Naive B cell (primary cell): ENCODE results near the gene KDM4B. TPM values are rescaled to one million over a fixed set of nuclear protein-coding genes. Genes with fewer than 3 reads are reported as not detected.

ENCODE experiments used
- ATAC-seq, 2 donors: fragments of 150-1000 bp; cut with Tn5 transposase; 2 replicates each; pipeline ENCODE4 v1.10.0; 2021; ENCODE audit warnings: low read depth in 2 of 2, mild to moderate bottlenecking in 2 of 2, moderate library complexity in 2 of 2
- DNase-seq: peaks from one replicate; pipeline ENCODE4 v3.0.0; 2022
- H3K27ac Mint-ChIP-seq, 6 donors: one replicate each; pipeline ENCODE4 v1.8.0; 2020 to 2022; ENCODE audit warnings: mild to moderate bottlenecking in 6 of 6, mixed read lengths in 6 of 6, moderate library complexity in 5 of 6, inconsistent platforms in 2 of 6
- H3K27me3 Mint-ChIP-seq, 3 donors: one replicate each; pipeline ENCODE4 v1.8.0; 2021 to 2022; ENCODE audit warnings: mixed read lengths in 3 of 3, mild to moderate bottlenecking in 1 of 3
- H3K36me3 Mint-ChIP-seq, 2 donors: one replicate each; pipeline ENCODE4 v1.8.0; 2020 to 2022; ENCODE audit warnings: mixed read lengths in 2 of 2, inconsistent platforms in 1 of 2, mild to moderate bottlenecking in 1 of 2
- H3K4me1 Mint-ChIP-seq, 3 donors: one replicate each; pipeline ENCODE4 v1.8.0; 2020 to 2022; ENCODE audit warnings: mixed read lengths in 3 of 3, inconsistent platforms in 1 of 3, mild to moderate bottlenecking in 1 of 3, moderate library complexity in 1 of 3
- H3K4me3 Mint-ChIP-seq, 8 donors: one replicate each; pipeline ENCODE4 v1.8.0; 2020 to 2022; ENCODE audit warnings: mild to moderate bottlenecking in 8 of 8, mixed read lengths in 8 of 8, moderate library complexity in 8 of 8, inconsistent platforms in 2 of 8
- H3K9me3 Mint-ChIP-seq, 7 donors: one replicate each; pipeline ENCODE4 v1.8.0; 2020 to 2022; ENCODE audit warnings: mixed read lengths in 7 of 7, mild to moderate bottlenecking in 5 of 7, inconsistent platforms in 2 of 7, moderate library complexity in 1 of 7
- polyA plus RNA-seq, 6 donors: library from polyadenylated mRNA; unstranded; fragments of 300-500 nt; fragmentation: Illumina TruSeq; gene quantifications; one replicate each; pipeline ENCODE4 v1.2.3, GENCODE V29; 2021; ENCODE audit warnings: low read depth in 6 of 6

The KDM4B gene
- polyA plus RNA-seq, 6 donors from 2014 or later, result 17.9 to 94.1 (median 50.8) TPM

- Mint-ChIP-seq H3K4me1 (peaks cover 0 to 9% (median 3%) of the 10 kb centered on the region in 3 donors), H3K9me3 (peaks cover 3 to 15% (median 10%) of the 10 kb centered on the region in 7 donors), H3K36me3 (peaks cover 18 to 22% of the 10 kb centered on the region in 2 donors), H3K4me3 (no peak overlapping the region), H3K27me3 (no peaks in the 10 kb centered on the region), H3K27ac (peak overlapping the region in 2 of 6 donors; percentile 56 to 60)
- ATAC-seq (no peak), DNase-seq (no peak)
These were observed 95.1 kb downstream of the KDM4B start for GRCh38 chr19:5063873-5064645.

DNA sequence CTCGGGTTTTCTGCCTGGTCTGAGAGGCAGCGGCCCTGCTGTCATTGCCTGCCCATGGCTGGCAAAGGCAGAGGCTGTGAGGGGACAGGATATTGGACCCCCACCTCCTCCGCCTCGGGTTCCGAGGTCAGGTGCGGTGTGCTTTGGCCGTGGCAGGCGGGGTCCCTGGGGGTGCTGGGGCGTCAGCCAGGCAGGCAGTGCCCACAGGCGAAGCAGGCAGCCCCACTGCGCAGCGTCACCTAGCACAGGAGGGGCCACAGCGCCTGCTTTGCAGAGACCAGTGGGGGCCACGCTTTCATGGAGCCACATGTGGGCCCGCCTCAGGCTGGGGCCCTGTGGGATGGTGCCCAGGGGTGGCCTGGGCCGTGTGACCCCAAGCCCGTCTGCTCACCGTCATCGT lies 96.0 kb downstream of the KDM4B start:
- no peak for ATAC-seq
- H3K4me3 Mint-ChIP-seq, result no peak overlapping the region
- H3K27me3 Mint-ChIP-seq, result no peaks in the 10 kb centered on the region
- DNase-seq, result no peak
- peaks cover 0 to 9% (median 3%) of the 10 kb centered on the region in 3 donors for H3K4me1 Mint-ChIP-seq
- H3K9me3 Mint-ChIP-seq, result peaks cover 3 to 15% (median 10%) of the 10 kb centered on the region in 7 donors
- peak overlapping the region in 1 of 6 donors; percentile 33 for H3K27ac Mint-ChIP-seq
- peaks cover 18 to 22% of the 10 kb centered on the region in 2 donors for H3K36me3 Mint-ChIP-seq

DNA sequence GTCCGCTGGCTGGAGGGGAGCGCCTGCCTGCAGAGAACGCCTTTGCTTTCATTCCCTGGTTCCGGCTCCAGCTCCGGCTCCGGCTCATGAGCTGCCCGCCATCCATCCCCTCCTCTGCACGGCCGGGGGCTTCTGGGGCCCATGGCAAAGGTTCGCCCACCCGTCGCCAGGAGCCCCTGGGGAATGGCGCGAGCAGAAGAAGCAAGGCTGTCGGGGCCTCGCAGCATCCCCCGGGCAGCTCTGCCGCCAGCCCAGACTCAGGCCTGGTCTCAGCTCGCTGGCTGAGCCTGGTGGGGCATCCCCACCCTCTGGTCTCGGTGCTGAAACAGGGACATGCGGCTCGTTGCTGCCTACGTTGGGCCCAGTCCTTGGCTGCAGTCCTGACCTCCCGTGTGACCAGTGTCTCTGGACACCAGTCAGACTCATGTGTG lies 96.8 kb downstream of the KDM4B start:
- H3K36me3 Mint-ChIP-seq, result peaks cover 18 to 22% of the 10 kb centered on the region in 2 donors
- H3K27ac Mint-ChIP-seq, result no peak overlapping the region
- no peak overlapping the region for H3K4me3 Mint-ChIP-seq
- H3K9me3 Mint-ChIP-seq, result peaks cover 3 to 15% (median 10%) of the 10 kb centered on the region in 7 donors
- no peak for ATAC-seq
- H3K27me3 Mint-ChIP-seq, result no peaks in the 10 kb centered on the region
- peaks cover 0 to 9% (median 4%) of the 10 kb centered on the region in 3 donors for H3K4me1 Mint-ChIP-seq
- no peak for DNase-seq

DNA sequence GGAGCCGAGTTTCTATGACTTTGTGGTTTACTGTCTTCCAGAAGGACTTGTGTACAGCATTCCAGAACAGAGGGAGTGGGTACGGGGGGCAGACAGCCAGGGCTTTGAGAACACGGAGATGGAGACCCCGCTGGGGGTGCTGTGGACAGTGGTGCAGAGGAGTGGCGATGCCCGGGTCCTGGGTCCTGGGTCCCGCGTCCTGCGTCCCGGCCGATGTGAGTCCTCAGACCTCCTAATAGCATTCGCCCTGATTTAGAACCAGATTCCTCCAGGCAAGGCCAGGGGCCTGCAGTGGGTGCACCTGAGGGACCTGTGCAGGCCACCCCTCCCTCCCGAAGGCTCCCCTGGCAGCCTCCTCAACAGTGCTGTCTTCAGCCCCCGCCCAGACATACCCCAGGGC lies 97.9 kb downstream of the KDM4B start:
- peaks cover 0 to 15% (median 12%) of the 10 kb centered on the region in 3 donors for H3K4me1 Mint-ChIP-seq
- DNase-seq, result no peak
- H3K36me3 Mint-ChIP-seq, result peaks cover 14 to 16% of the 10 kb centered on the region in 2 donors
- ATAC-seq, result no peak
- H3K27ac Mint-ChIP-seq, result peak overlapping the region in 2 of 6 donors; percentile 13 to 86
- H3K9me3 Mint-ChIP-seq, result peaks cover 0 to 14% (median 6%) of the 10 kb centered on the region in 7 donors
- peak overlapping the region in 1 of 8 donors; percentile 3 for H3K4me3 Mint-ChIP-seq
- H3K27me3 Mint-ChIP-seq, result no peaks in the 10 kb centered on the region

- H3K27ac Mint-ChIP-seq, result peak overlapping the region in 1 of 6 donors; percentile 90
- H3K4me1 Mint-ChIP-seq, result peaks cover under 1 to 11% (median 9%) of the 10 kb centered on the region in 3 donors
- DNase-seq (no peak), ATAC-seq (no peak)
- peaks cover 7% of the 10 kb centered on the region in 2 donors for H3K36me3 Mint-ChIP-seq
- no peaks in the 10 kb centered on the region for H3K27me3 Mint-ChIP-seq
- H3K9me3 Mint-ChIP-seq, result peaks cover 0 to 6% (median 4%) of the 10 kb centered on the region in 7 donors
- H3K4me3 Mint-ChIP-seq, result no peak overlapping the region
These were observed 98.8 kb downstream of the KDM4B start for GRCh38 chr19:5067678-5068077.

- H3K4me3 Mint-ChIP-seq, result no peak overlapping the region
- H3K27me3 Mint-ChIP-seq, result no peaks in the 10 kb centered on the region
- ATAC-seq, result no peak
- DNase-seq, result no peak
- no peaks in the 10 kb centered on the region for H3K36me3 Mint-ChIP-seq
- peak overlapping the region in 1 of 6 donors; percentile 36 for H3K27ac Mint-ChIP-seq
- peaks cover 7 to 17% (median 13%) of the 10 kb centered on the region in 3 donors for H3K4me1 Mint-ChIP-seq
- no peaks in the 10 kb centered on the region for H3K9me3 Mint-ChIP-seq
These were observed 99.5 kb downstream of the KDM4B start for GRCh38 chr19:5068233-5069072.

DNA sequence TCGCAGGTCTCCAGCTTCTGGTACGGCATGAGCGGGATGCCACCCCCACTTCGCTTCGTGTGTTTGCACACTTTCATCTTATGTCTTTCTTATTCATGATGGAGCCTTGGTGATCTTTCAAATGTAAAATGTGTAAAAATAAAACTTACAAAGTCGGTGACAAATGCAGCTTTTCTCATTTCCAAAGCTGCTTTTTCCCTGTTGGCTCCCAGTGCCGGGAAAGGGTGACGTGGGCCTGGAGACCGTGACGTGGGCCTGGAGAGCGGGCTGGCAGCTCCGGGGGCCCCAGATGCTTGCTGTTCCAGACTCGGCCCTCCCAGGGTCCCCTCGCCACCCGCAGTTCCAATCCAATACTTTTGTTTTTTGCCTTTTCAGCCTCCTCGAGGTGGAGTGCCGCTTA lies 101.4 kb downstream of the KDM4B start:
- peak overlapping the region in 3 of 6 donors; percentile 20 to 54 (median 38) for H3K27ac Mint-ChIP-seq
- H3K4me1 Mint-ChIP-seq, result peaks cover 25 to 30% (median 27%) of the 10 kb centered on the region in 3 donors
- H3K4me3 Mint-ChIP-seq, result peak overlapping the region in 2 of 8 donors; percentile 55 to 66
- ATAC-seq (no peak), DNase-seq (no peak)
- H3K27me3 Mint-ChIP-seq, result no peaks in the 10 kb centered on the region
- no peaks in the 10 kb centered on the region for H3K9me3 Mint-ChIP-seq
- H3K36me3 Mint-ChIP-seq, result no peaks in the 10 kb centered on the region

DNA sequence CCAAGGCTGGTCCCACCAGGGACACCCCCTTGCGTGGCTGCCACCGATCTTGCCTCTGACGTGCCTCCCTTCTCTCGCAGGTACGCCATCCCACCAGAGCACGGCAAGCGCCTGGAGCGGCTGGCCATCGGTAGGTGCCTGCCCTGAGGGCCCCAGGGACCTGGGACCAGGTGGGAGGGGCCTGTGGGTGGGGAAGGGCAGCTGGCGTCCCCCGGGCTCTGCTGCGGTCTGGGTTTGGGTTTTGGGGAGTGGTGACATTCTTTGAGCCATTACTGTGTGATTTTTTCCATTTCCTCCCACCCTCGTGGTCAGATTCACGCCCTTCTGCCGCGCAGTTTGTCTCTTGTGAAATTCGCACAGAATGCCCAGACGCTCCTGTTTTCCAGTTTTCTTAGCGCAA lies 102.0 kb downstream of the KDM4B start:
- Mint-ChIP-seq H3K36me3 (no peaks in the 10 kb centered on the region), H3K27me3 (no peaks in the 10 kb centered on the region), H3K27ac (peak overlapping the region in 4 of 6 donors; percentile 47 to 94 (median 74)), H3K4me3 (peak overlapping the region in 3 of 8 donors; percentile 39 to 72 (median 61)), H3K9me3 (no peaks in the 10 kb centered on the region), H3K4me1 (peaks cover 25 to 30% (median 27%) of the 10 kb centered on the region in 3 donors)
- ATAC-seq (peak in 1 of 2 donors; percentile 18), DNase-seq (no peak)

GRCh38 chr19:5071579-5071978 lies 102.7 kb downstream of the KDM4B start:
- no peaks in the 10 kb centered on the region for H3K36me3 Mint-ChIP-seq
- no peak for DNase-seq
- no peaks in the 10 kb centered on the region for H3K9me3 Mint-ChIP-seq
- no peaks in the 10 kb centered on the region for H3K27me3 Mint-ChIP-seq
- ATAC-seq, result no peak
- peak overlapping the region in 2 of 6 donors; percentile 54 to 93 for H3K27ac Mint-ChIP-seq
- H3K4me3 Mint-ChIP-seq, result peak overlapping the region in 2 of 8 donors; percentile 25 to 39
- peaks cover 25 to 28% (median 27%) of the 10 kb centered on the region in 3 donors for H3K4me1 Mint-ChIP-seq

DNA sequence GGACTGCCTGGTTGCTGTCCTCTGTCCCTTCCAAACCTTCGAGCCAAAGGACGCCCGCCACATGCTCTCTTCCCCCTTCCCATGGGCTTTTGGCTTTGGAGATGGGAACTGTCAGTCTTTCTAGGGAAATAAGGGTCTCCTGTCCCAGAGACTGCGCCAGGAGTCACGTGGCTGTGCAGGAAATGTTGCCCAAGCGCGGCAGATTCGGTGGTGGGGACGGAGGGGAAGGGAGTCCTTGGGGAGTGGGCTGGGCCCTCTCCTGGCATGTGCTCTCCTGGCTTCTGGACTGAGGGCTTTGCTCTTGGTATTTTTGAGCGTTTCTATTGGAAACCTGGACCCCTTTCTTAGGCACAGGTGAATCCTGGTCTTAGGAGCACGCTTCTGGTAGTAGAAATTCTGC lies 103.2 kb downstream of the KDM4B start:
- no peak for ATAC-seq
- Mint-ChIP-seq H3K27ac (peak overlapping the region in 1 of 6 donors; percentile 54), H3K36me3 (no peaks in the 10 kb centered on the region), H3K4me1 (peaks cover 25 to 28% (median 27%) of the 10 kb centered on the region in 3 donors), H3K9me3 (no peaks in the 10 kb centered on the region), H3K4me3 (peak overlapping the region in 2 of 8 donors; percentile 8 to 21), H3K27me3 (no peaks in the 10 kb centered on the region)
- no peak for DNase-seq

GRCh38 chr19:5073153-5073844 lies 104.4 kb downstream of the KDM4B start:
- Mint-ChIP-seq H3K36me3 (no peaks in the 10 kb centered on the region), H3K4me1 (peaks cover 25 to 29% (median 27%) of the 10 kb centered on the region in 3 donors), H3K4me3 (peak overlapping the region in 5 of 8 donors; percentile 51 to 75 (median 67)), H3K27me3 (no peaks in the 10 kb centered on the region), H3K27ac (peak overlapping the region in 3 of 6 donors; percentile 51 to 81 (median 78)), H3K9me3 (no peaks in the 10 kb centered on the region)
- no peak for DNase-seq
- ATAC-seq, result no peak

GRCh38 chr19:5074407-5074806 lies 105.5 kb downstream of the KDM4B start:
- Mint-ChIP-seq H3K9me3 (no peaks in the 10 kb centered on the region), H3K27ac (peak overlapping the region in 5 of 6 donors; percentile 30 to 81 (median 76)), H3K36me3 (peaks cover 0 to 2% of the 10 kb centered on the region in 2 donors), H3K27me3 (no peaks in the 10 kb centered on the region), H3K4me1 (peaks cover 25 to 30% (median 27%) of the 10 kb centered on the region in 3 donors), H3K4me3 (peak overlapping the region in 6 of 8 donors; percentile 42 to 81 (median 71))
- ATAC-seq, result peak; percentile 83 to 87
- peak; percentile 42 for DNase-seq
